Liver (tissue), 5 donors: ENCODE measurements around the gene SCO2. TPM values are rescaled to one million over a fixed set of nuclear protein-coding genes. Genes with fewer than 3 reads are reported as not detected.

Source experiments
- ATF3 ChIP-seq: IDR thresholded peaks from 2 replicates; pipeline ENCODE4 v1.6.1; 2016; ENCODE audit warnings: antibody characterized with exemption
- FOXA1 ChIP-seq: IDR thresholded peaks from 2 replicates; pipeline ENCODE4 v1.6.1; 2016; ENCODE audit warnings: antibody characterized with exemption
- FOXA2 ChIP-seq: IDR thresholded peaks from 2 replicates; pipeline ENCODE4 v1.6.1; 2016; ENCODE audit warnings: antibody characterized with exemption
- GABPA ChIP-seq, 2 donors: IDR thresholded peaks in 1 of 2; conservative IDR thresholded peaks in 1 of 2; 2 replicates each; pipeline ENCODE4 v1.6.1; 2016; ENCODE audit warnings: antibody characterized with exemption in 2 of 2, mild to moderate bottlenecking in 1 of 2, moderate library complexity in 1 of 2
- HNF4A ChIP-seq, 2 donors: conservative IDR thresholded peaks; 2 replicates each; pipeline ENCODE4 v1.6.1; 2016; ENCODE audit warnings: antibody characterized with exemption in 2 of 2, mild to moderate bottlenecking in 2 of 2
- HNF4G ChIP-seq: IDR thresholded peaks from 2 replicates; pipeline ENCODE4 v1.6.1; 2016; ENCODE audit warnings: antibody characterized with exemption
- JUND ChIP-seq, 2 donors: IDR thresholded peaks; 2 replicates each; pipeline ENCODE4 v1.6.1; 2016; ENCODE audit warnings: antibody characterized with exemption in 2 of 2
- RAD21 ChIP-seq, 2 donors: IDR thresholded peaks; 2 replicates each; pipeline ENCODE4 v1.6.1; 2016; ENCODE audit warnings: antibody characterized with exemption in 2 of 2, mild to moderate bottlenecking in 2 of 2
- REST ChIP-seq: IDR thresholded peaks from 2 replicates; pipeline ENCODE4 v1.6.1; 2016; ENCODE audit warnings: antibody characterized with exemption, mild to moderate bottlenecking
- RXRA ChIP-seq, 2 donors: IDR thresholded peaks; 2 replicates each; pipeline ENCODE4 v1.6.1; 2017 to 2018; ENCODE audit warnings: antibody characterized with exemption in 2 of 2, mild to moderate bottlenecking in 1 of 2
- SP1 ChIP-seq: IDR thresholded peaks from 2 replicates; pipeline ENCODE4 v1.6.1; 2018; ENCODE audit warnings: antibody characterized with exemption, mild to moderate bottlenecking
- TAF1 ChIP-seq: conservative IDR thresholded peaks from 2 replicates; pipeline ENCODE4 v1.6.1; 2016; ENCODE audit warnings: antibody characterized with exemption, mild to moderate bottlenecking
- YY1 ChIP-seq: IDR thresholded peaks from 2 replicates; pipeline ENCODE4 v1.6.1; 2016; ENCODE audit warnings: antibody characterized with exemption, mild to moderate bottlenecking
- polyA plus RNA-seq, 2 donors: library from polyadenylated mRNA; stranded (reverse) in 1 of 2; unstranded in 1 of 2; fragments of 200-250 nt in 1 of 2; fragments of >200 nt in 1 of 2; fragmentation: Nextera tagmentation in 1 of 2; extraction: Ambion mirVana in 1 of 2; gene quantifications; one replicate each; pipeline versions ENCODE4 v1.2.1 to v1.2.3, GENCODE V29; 2013 to 2015
- total RNA-seq, 2 donors: library from RNA; depleted of rRNA; stranded (reverse); fragments of >200 nt; gene quantifications; one replicate each; pipeline ENCODE4 v1.2.3, GENCODE V29; 2014
- donor health status: healthy.
- donor health status: healthy.
- donor health status: healthy.

SCO2 gene
- total and polyA plus RNA-seq, 4 donors = 1.4 to 2.9 (median 1.8) TPM

- TF ChIP-seq REST = no peak
- TF ChIP-seq ATF3 = no peak
- no peak for TF ChIP-seq JUND (IDR thresholded peaks at IDR 0.05)
- no peak for TF ChIP-seq SP1
- TF ChIP-seq YY1 = no peak
- TF ChIP-seq HNF4A (conservative IDR thresholded peaks at IDR 0.05) = no peak
- TF ChIP-seq RAD21 (IDR thresholded peaks at IDR 0.05) = no peak
- no peak for TF ChIP-seq HNF4G
- no peak for TF ChIP-seq TAF1
- TF ChIP-seq GABPA (IDR thresholded peaks at IDR 0.05 in 1 of 2, conservative IDR thresholded peaks at IDR 0.05 in 1 of 2) = no peak
- TF ChIP-seq RXRA (IDR thresholded peaks at IDR 0.05) = no peak
- no peak for TF ChIP-seq FOXA1
- no peak for TF ChIP-seq FOXA2
Measured at GRCh38 chr22:50473855-50474671, 51.3 kb downstream of the SCO2 start (continued).

Other genes with a start within 250 kb of the SCO2 start
- gene PLXNB2, start 218.0 kb downstream of the SCO2 start, total RNA-seq = 10 to 100 TPM; 28.8 to 95.7 TPM
- gene PLXNB2, start 218.0 kb downstream of the SCO2 start, polyA plus RNA-seq = 10 to 100 TPM; 60.1 to 87.8 TPM
- 1 to 10 TPM; 1.1 to 1.2 TPM for gene DENND6B, start 198.6 kb downstream of the SCO2 start, total RNA-seq
- gene DENND6B, start 198.6 kb downstream of the SCO2 start, polyA plus RNA-seq = 1 to 10 TPM in 1 of 2 donors, under 1 TPM in 1; 0.86 to 1.0 TPM
- gene PPP6R2, start 182.3 kb downstream of the SCO2 start, total RNA-seq = 100 to 1,000 TPM in 1 of 2 donors, 10 to 100 TPM in 1; 51.7 to 117 TPM
- 10 to 100 TPM; 28.8 to 42.6 TPM for gene PPP6R2, start 182.3 kb downstream of the SCO2 start, polyA plus RNA-seq
- gene SBF1, start 50.6 kb downstream of the SCO2 start, total RNA-seq = 10 to 100 TPM; 21.8 to 37.6 TPM
- 10 to 100 TPM in 1 of 2 donors, 1 to 10 TPM in 1; 8.3 to 11.0 TPM for gene SBF1, start 50.6 kb downstream of the SCO2 start, polyA plus RNA-seq
- 1 to 10 TPM in 1 of 2 donors, under 1 TPM in 1; 0.79 to 1.8 TPM for gene ADM2, start 44.1 kb downstream of the SCO2 start, total RNA-seq
- 1 to 10 TPM in 1 of 2 donors, under 1 TPM in 1; 0.89 to 2.8 TPM for gene ADM2, start 44.1 kb downstream of the SCO2 start, polyA plus RNA-seq
- not detected for gene MIOX, start 38.7 kb downstream of the SCO2 start, total RNA-seq
- gene MIOX, start 38.7 kb downstream of the SCO2 start, polyA plus RNA-seq = not detected
- gene LMF2, start 17.9 kb downstream of the SCO2 start, total RNA-seq = 10 to 100 TPM; 24.0 to 27.9 TPM
- 10 to 100 TPM; 16.7 to 35.6 TPM for gene LMF2, start 17.9 kb downstream of the SCO2 start, polyA plus RNA-seq
- gene NCAPH2, start 17.4 kb downstream of the SCO2 start, total RNA-seq = 10 to 100 TPM; 15.2 to 30.8 TPM
- gene NCAPH2, start 17.4 kb downstream of the SCO2 start, polyA plus RNA-seq = 10 to 100 TPM; 12.0 to 12.5 TPM
- gene TYMP, start 4.4 kb upstream of the SCO2 start, total RNA-seq = 100 to 1,000 TPM in 1 of 2 donors, 10 to 100 TPM in 1; 41.2 to 109 TPM
- gene TYMP, start 4.4 kb upstream of the SCO2 start, polyA plus RNA-seq = 10 to 100 TPM; 34.0 to 89.8 TPM
- under 1 TPM in 1 of 2 donors, not detected in 1; 0.08 TPM for gene KLHDC7B, start 20.3 kb upstream of the SCO2 start, total RNA-seq
- under 1 TPM; 0.08 to 0.16 TPM for gene KLHDC7B, start 20.3 kb upstream of the SCO2 start, polyA plus RNA-seq
- gene SYCE3, start 37.3 kb upstream of the SCO2 start, total RNA-seq = 1 to 10 TPM in 1 of 2 donors, not detected in 1; 2.2 TPM
- gene SYCE3, start 37.3 kb upstream of the SCO2 start, polyA plus RNA-seq = under 1 TPM in 1 of 2 donors, not detected in 1; 0.45 TPM
- gene CPT1B, start 52.8 kb upstream of the SCO2 start, total RNA-seq = 10 to 100 TPM in 1 of 2 donors, 1 to 10 TPM in 1; 3.0 to 13.6 TPM
- 1 to 10 TPM; 4.0 to 5.7 TPM for gene CPT1B, start 52.8 kb upstream of the SCO2 start, polyA plus RNA-seq
- 10 to 100 TPM; 18.4 to 24.2 TPM for gene CHKB, start 57.3 kb upstream of the SCO2 start, total RNA-seq
- 10 to 100 TPM; 17.9 to 22.9 TPM for gene CHKB, start 57.3 kb upstream of the SCO2 start, polyA plus RNA-seq
- gene MAPK8IP2, start 75.2 kb upstream of the SCO2 start, total RNA-seq = under 1 TPM; 0.09 to 0.17 TPM
- gene MAPK8IP2, start 75.2 kb upstream of the SCO2 start, polyA plus RNA-seq = under 1 TPM; 0.04 to 0.37 TPM
- 10 to 100 TPM in 1 of 2 donors, 1 to 10 TPM in 1; 6.8 to 11.4 TPM for gene ARSA, start 102.6 kb upstream of the SCO2 start, total RNA-seq
- 10 to 100 TPM; 20.3 to 28.0 TPM for gene ARSA, start 102.6 kb upstream of the SCO2 start, polyA plus RNA-seq
- 1 to 10 TPM; 5.1 to 10.0 TPM for gene SHANK3, start 147.2 kb upstream of the SCO2 start, total RNA-seq
- 1 to 10 TPM; 1.1 to 6.4 TPM for gene SHANK3, start 147.2 kb upstream of the SCO2 start, polyA plus RNA-seq
- under 1 TPM; 0.09 to 0.17 TPM for gene ACR, start 212.6 kb upstream of the SCO2 start, total RNA-seq
- gene ACR, start 212.6 kb upstream of the SCO2 start, polyA plus RNA-seq = under 1 TPM; 0.07 to 0.14 TPM